ENCODE results near the gene MLXIP. TPM values are rescaled to one million over a fixed set of nuclear protein-coding genes. Genes with fewer than 3 reads are reported as not detected.
"Not testable (repeated sequence)": the region's sequence is repeated elsewhere in the genome, so short reads cannot be mapped to it uniquely, and the experiment has no call there.

The MLXIP gene
- total RNA-seq, 4 donors from 2014 or later, result 15.5 to 34.5 (median 19.8) TPM

DNA sequence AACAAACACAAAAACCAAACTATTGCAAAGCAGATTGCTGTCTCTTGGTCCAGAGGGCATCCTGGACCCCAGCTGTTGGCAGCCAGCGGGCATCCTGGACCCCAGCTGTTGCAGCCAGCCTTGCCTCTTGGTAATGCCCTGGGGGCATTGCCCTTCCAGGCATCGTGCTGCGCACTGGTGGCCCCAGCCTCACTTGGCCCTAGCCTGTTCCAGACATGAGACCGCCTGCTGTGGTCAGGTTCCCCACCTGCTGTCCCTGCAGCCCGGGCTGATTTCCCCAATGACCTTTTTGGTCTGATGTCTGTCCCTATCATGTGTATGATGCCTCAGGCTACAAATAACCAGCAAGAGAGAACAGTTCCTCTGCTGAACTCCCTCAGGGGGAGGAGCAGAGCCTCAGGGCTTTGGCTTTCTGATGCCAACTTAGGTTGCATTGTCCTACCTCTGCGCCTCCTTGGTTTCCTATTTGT, 20.8 kb downstream of the MLXIP start:
- no peak for DNase-seq (ENCODE audit: low spot score in 2 of 2)
- H3K4me3 ChIP-seq (ENCODE audit: low read depth, poor library complexity, severe bottlenecking), result no peak overlapping the region
- intact Hi-C loops (cut with DNase I; ENCODE audit: low total_unique reads), result no loop called here
- TF ChIP-seq POLR2A (IDR thresholded peaks at IDR 0.05), result no peak
- TF ChIP-seq, protein P1, sequence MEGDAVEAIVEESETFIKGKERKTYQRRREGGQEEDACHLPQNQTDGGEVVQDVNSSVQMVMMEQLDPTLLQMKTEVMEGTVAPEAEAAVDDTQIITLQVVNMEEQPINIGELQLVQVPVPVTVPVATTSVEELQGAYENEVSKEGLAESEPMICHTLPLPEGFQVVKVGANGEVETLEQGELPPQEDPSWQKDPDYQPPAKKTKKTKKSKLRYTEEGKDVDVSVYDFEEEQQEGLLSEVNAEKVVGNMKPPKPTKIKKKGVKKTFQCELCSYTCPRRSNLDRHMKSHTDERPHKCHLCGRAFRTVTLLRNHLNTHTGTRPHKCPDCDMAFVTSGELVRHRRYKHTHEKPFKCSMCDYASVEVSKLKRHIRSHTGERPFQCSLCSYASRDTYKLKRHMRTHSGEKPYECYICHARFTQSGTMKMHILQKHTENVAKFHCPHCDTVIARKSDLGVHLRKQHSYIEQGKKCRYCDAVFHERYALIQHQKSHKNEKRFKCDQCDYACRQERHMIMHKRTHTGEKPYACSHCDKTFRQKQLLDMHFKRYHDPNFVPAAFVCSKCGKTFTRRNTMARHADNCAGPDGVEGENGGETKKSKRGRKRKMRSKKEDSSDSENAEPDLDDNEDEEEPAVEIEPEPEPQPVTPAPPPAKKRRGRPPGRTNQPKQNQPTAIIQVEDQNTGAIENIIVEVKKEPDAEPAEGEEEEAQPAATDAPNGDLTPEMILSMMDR (IDR thresholded peaks at IDR 0.05), result no peak
- WGBS, 2 donors, result 72 to 73% methylated on average over 6 of the region's 6 CpGs

DNA sequence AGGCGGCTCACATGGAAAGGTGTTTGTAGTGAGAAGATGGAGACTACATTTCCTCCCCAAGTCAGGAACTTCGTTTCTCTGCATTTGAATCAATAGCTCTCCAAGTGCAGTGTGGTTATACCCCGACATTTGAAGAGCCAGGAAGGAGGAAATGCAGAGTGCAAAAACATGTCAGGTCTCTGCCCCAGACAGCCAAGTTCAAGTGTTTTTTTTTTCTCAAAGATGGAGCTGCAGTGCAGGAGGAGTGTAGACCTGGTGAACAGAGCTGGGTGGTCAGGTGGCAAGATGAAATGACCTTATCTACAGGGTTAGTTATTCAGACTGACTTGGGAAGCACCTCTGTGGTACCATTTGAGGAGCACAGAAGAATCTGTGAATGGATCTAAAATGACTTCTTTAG, 21.3 kb downstream of the MLXIP start:
- intact Hi-C loops (cut with DNase I; ENCODE audit: low total_unique reads), result no loop called here
- DNase-seq (ENCODE audit: low spot score in 2 of 2), result no peak
- WGBS, 2 donors, result 39 to 40% methylated on average over 3 of the region's 3 CpGs

DNA sequence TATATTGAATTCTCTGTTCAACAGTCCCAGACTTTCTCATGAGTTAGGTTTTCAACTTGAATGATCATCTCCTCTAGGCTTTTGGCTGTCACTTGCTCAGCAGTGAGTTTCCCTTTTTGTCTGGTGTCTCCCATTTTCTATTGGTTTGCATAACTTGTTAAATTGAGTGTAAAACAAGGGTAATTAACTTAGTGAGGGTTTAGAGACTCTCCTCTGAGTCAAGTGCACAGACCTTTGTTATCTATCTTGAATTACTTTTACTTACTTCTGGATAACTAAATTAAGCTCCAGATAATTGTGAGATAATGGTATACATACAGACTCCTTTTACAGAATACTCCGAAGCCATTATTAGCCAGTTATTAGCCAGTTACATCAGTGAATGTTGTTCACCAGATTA, 22.0 kb downstream of the MLXIP start:
- no peak for TF ChIP-seq POLR2A (IDR thresholded peaks at IDR 0.05)
- TF ChIP-seq, protein P1 (IDR thresholded peaks at IDR 0.05), result no peak
- no peak for DNase-seq (ENCODE audit: low spot score in 2 of 2)
- WGBS, 2 donors, result 80 to 92% methylated on average over 1 of the region's 1 CpG
- H3K4me3 ChIP-seq (ENCODE audit: low read depth, poor library complexity, severe bottlenecking), result no peak overlapping the region
- intact Hi-C loops (cut with DNase I; ENCODE audit: low total_unique reads), result no loop called here

More for the DNA sequence above, 21.3 kb downstream of the MLXIP start:
- TF ChIP-seq, protein P1 (IDR thresholded peaks at IDR 0.05), result no peak
- TF ChIP-seq POLR2A (IDR thresholded peaks at IDR 0.05), result no peak
- no peak overlapping the region for H3K4me3 ChIP-seq (ENCODE audit: low read depth, poor library complexity, severe bottlenecking)

DNA sequence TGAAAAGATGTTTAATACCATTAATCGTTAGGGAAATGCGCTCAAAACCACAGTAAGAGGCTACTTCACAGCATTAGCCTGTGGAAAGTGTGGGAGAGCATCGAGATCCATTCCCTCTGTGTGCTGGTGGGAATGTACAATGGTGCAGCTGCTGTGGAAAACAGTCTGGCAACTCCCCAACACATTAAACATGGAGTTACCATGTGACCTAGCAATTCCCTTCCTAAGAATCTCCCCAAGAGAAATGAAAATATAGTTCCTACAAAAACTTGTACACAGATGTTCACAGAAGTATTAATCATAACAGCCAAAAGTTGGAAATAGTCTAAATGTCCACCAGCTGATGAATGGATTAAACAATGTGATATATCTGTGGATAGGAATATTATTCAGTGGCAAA, 23.8 kb downstream of the MLXIP start:
- intact Hi-C loops (cut with DNase I; ENCODE audit: low total_unique reads), result no loop called here
- no peak for DNase-seq (ENCODE audit: low spot score in 2 of 2)
- TF ChIP-seq POLR2A (IDR thresholded peaks at IDR 0.05), result no peak
- TF ChIP-seq, protein P1 (IDR thresholded peaks at IDR 0.05), result no peak
- 82 to 85% methylated on average over 3 of the region's 3 CpGs for WGBS, 2 donors
- no peak overlapping the region for H3K4me3 ChIP-seq (ENCODE audit: low read depth, poor library complexity, severe bottlenecking)

DNA sequence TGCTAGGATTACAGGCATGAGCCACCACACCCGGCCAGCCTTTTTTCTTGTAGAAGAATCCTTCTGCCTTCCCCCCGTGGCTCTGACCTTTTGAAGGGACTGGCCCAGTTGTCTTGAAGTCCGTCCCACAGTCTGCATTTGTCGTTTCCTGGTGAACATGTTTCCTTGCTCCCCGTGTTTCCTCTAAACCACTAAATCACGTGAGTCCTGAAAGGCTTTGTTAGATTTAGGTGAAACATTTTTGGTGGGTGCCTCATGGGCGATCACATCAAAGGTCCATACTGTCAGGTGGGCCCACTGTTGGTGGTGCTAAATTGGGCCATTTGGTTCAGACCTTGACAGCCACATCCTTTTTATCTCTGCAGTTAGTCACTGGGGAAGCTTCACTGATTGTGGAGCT, 26.3 kb downstream of the MLXIP start:
- no peak overlapping the region for H3K4me3 ChIP-seq (ENCODE audit: low read depth, poor library complexity, severe bottlenecking)
- TF ChIP-seq POLR2A (IDR thresholded peaks at IDR 0.05), result no peak
- TF ChIP-seq, protein P1 (IDR thresholded peaks at IDR 0.05), result no peak
- 72 to 74% methylated on average over 7 of the region's 7 CpGs for WGBS, 2 donors
- no peak for DNase-seq (ENCODE audit: low spot score in 2 of 2)
- intact Hi-C loops (cut with DNase I; ENCODE audit: low total_unique reads), result no loop called here

DNA sequence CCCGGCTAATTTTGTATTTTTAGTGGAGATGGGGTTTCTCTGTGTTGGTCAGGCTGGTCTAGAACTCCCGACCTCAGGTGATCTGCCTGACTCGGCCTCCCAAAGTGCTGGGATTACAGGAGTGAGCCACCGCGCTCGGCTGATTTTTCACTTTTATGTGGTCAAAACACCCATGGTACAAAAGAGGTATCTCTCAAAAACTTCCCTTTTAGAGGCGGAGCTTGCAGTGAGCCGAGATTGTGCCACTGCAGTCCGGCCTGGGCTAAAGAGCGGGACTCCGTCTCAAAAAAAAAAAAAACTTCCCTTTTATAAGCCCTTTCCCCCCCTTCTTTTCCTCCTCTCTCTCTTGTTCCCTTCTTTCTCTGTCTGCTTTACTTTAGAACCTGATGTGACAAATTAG, 26.9 kb downstream of the MLXIP start:
- DNase-seq (ENCODE audit: low spot score in 2 of 2); intact Hi-C loops (cut with DNase I; ENCODE audit: low total_unique reads); H3K4me3 ChIP-seq (ENCODE audit: low read depth, poor library complexity, severe bottlenecking): not testable (repeated sequence)
- WGBS, 2 donors, result 86 to 89% methylated on average over 11 of the region's 11 CpGs
